Choroid plexus epithelial cell (primary cell): ENCODE data around the gene CLPX.

Source experiments
- DNase-seq: peaks from one replicate; pipeline ENCODE4 v3.0.0-alpha.2; 2010; ENCODE audit warnings: low read depth
- H3K4me3 ChIP-seq: 2 replicates; pipeline ENCODE4 v1.5.1; 2011; ENCODE audit warnings: low read depth, mild to moderate bottlenecking, control low read depth, low read length, moderate library complexity
- TF ChIP-seq, protein P1 (sequence below): conservative IDR thresholded peaks from 2 replicates; pipeline ENCODE4 v1.5.1; 2011; ENCODE audit warnings: low read depth, mild to moderate bottlenecking, control low read depth, inconsistent platforms, low read length, moderate library complexity

The CLPX gene

DNA sequence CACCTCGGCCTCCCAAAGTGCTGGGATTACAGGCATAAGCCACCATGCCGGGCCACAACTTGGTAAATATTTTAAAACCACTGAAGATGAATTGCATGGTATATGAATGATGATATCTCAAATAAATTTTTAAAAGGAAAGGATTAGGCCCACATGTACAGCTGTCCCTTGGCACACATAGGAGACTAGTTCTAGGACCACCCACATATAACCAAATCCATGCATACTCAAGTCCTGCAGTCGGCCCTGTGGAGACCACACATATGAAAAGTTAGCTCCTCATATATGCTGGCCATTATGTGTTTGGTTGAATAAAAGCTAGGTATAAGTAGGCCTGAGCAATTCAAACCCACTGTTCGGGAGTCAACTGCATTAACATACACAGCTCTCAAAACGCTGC lies 10.6 kb downstream of the CLPX start:
- DNase-seq: no peak
- no peak overlapping the region for H3K4me3 ChIP-seq
- TF ChIP-seq, protein P1, sequence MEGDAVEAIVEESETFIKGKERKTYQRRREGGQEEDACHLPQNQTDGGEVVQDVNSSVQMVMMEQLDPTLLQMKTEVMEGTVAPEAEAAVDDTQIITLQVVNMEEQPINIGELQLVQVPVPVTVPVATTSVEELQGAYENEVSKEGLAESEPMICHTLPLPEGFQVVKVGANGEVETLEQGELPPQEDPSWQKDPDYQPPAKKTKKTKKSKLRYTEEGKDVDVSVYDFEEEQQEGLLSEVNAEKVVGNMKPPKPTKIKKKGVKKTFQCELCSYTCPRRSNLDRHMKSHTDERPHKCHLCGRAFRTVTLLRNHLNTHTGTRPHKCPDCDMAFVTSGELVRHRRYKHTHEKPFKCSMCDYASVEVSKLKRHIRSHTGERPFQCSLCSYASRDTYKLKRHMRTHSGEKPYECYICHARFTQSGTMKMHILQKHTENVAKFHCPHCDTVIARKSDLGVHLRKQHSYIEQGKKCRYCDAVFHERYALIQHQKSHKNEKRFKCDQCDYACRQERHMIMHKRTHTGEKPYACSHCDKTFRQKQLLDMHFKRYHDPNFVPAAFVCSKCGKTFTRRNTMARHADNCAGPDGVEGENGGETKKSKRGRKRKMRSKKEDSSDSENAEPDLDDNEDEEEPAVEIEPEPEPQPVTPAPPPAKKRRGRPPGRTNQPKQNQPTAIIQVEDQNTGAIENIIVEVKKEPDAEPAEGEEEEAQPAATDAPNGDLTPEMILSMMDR: no peak

DNA sequence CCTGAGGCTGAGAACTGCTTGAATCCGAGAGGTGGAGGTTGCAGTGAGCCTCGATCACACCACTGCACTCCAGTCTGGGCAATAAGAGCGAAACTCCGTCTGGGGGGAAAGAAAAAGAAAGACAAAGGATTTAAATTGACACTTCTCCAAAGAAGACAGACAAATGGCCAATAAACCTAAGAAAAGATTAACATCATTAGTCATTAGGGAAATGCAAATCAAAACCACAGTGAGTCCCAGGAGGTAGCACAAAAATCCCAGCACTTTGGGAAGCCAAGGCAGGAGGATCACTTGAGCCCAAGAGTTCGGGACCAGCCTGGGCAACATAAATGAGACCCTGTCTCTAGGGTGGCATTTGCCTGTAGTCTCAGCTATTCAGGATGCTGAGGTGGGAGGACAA lies 12.6 kb downstream of the CLPX start:
- TF ChIP-seq, protein P1: no peak
- DNase-seq: no peak
- H3K4me3 ChIP-seq: no peak overlapping the region

DNA sequence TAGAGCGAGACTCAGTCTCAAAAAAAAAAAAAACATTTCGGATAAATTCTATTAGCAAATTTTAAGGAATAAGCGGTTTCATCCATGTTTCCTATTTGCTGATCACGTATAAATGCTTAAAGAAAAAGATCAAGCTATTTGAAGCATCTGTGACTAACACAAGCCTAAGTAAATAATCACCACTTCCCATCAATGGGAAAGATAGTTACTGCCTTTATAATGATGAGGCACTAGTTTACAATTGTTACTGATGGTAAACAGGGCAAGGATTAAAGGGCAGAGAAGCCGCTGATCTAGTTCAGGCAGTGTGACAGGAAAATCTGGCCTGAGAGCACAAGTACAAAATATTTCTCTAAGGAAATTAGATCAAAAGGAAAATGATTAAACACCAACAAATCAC lies 13.7 kb downstream of the CLPX start:
- TF ChIP-seq, protein P1: no peak
- H3K4me3 ChIP-seq: no peak overlapping the region
- no peak for DNase-seq

DNA sequence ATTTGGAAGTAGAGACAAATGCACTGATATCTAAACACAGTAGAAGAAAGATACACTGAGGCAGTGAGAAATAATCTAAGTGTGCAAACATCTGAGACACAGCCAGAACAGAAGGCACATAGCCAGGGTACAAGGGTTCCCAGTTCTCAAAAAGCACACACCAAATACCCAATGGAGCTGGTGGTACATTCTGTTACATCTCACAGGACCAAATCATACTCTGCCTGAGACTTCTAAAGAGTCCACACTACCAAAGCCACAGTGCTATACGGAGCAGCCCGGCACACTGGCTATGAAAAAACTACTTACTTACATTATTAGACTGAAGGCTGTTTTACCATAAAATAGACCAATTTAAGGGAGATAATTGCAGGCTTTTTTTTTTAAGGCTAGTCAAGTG lies 19.3 kb downstream of the CLPX start:
- TF ChIP-seq, protein P1: no peak

DNA sequence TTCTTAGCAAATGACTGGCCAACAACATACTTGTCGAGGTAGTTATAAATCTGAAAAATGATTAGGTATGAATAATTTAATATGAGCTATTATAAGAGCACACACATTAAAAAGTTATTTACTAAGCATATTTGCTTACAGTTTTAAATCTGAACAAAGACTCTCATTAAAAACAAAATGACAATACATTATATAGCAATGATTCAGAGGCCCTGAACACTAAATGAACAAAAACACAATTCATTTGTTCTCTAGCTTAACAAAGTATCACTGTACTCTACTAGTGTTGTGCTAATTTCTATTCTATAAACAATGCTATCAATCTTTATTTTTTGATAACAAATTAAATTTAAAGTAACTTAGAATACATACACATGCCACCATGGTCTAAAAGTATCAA lies 21.0 kb downstream of the CLPX start:
- H3K4me3 ChIP-seq: no peak overlapping the region
- TF ChIP-seq, protein P1: no peak
- DNase-seq: no peak

More for the DNA sequence above, 19.3 kb downstream of the CLPX start:
- no peak overlapping the region for H3K4me3 ChIP-seq
- no peak for DNase-seq

DNA sequence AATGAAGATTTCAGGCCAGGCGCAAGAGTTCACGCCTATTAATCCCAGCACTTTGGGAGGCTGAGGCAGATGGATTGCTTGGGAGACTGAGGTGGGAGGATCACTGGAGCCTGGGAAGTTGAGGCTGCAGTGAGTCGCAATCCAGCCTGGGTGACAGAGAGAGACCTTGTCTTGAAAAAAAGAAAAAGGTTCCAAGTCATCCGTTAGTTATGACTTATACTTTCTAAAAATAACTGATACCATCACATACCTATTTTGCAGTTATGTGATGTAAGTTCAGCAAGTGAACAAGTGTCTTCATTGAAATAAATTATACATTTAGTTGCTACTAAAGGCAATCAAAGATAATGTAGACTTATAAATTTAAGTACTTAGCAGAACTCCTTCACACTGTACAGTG lies 22.1 kb downstream of the CLPX start:
- no peak overlapping the region for H3K4me3 ChIP-seq
- TF ChIP-seq, protein P1: no peak
- no peak for DNase-seq

DNA sequence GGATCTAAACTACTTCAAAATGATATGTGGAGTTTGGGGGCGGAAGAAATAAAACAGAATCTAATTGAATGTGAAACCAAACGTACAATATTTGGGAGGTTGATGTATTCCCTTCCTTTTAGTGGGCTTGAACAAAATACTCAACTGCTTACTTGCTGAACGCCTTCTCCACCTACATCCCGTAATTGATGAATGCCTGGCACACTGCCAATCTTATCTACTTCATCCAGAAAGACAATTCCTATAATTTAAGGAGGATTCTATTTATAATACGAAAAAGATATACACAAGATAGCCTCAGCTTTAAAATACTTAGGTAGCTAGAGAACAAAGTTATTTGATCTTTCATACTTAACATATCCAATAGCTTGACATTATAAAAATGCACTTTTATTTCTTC lies 28.4 kb downstream of the CLPX start:
- H3K4me3 ChIP-seq: no peak overlapping the region
- TF ChIP-seq, protein P1: no peak
- no peak for DNase-seq
